GM12892 (cell line): ENCODE data around the gene PPP1R18. TPM values are rescaled to one million over a fixed set of nuclear protein-coding genes. Genes with fewer than 3 reads are reported as not detected.

Experiments used
- DNase-seq: peaks from one replicate; pipeline ENCODE4 v3.0.0; 2011; ENCODE audit not compliant: insufficient read length
- FAIRE-seq: peaks from 2 replicates; lab custom pipeline; 2011; peaks lifted over from hg19 to GRCh38; lab: Jason Lieb, UNC
- POLR2A ChIP-seq: IDR thresholded peaks from 2 replicates; pipeline ENCODE4 v1.6.1; 2011; ENCODE audit warnings: low read depth, low read length, control low read depth
- POLR2AphosphoS5 ChIP-seq: IDR thresholded peaks from 2 replicates; pipeline ENCODE4 v1.6.1; 2011; ENCODE audit warnings: low read depth, low read length, control low read depth
- TAF1 ChIP-seq: IDR thresholded peaks from 2 replicates; pipeline ENCODE4 v1.6.1; 2011; ENCODE audit warnings: low read depth, mild to moderate bottlenecking, control low read depth, low read length, borderline replicate concordance
- polyA plus RNA-seq: library from polyadenylated mRNA; unstranded; fragments of >200 nt; gene quantifications from one replicate; pipeline ENCODE4 v1.2.1, GENCODE V29; 2012; ENCODE audit warnings: missing spikeins, inconsistent platforms; ENCODE audit not compliant: missing spikeins

PPP1R18 gene
- 42.5 TPM for polyA plus RNA-seq

- DNase-seq, result peak; percentile 58
- TF ChIP-seq POLR2A, result peak; percentile 62; the same call in 1 of the 2 replicates
- peak; percentile 36; the same call in 1 of the 2 replicates for TF ChIP-seq POLR2AphosphoS5
- no peak for TF ChIP-seq TAF1
- FAIRE-seq, result peak; percentile 74
Measured at GRCh38 chr6:30686009-30686907, at the start of gene PPP1R18. TSS of gene PPP1R18 (minus strand) at chr6:30686645. CDS start at chr6:30686018, 627 bp downstream.

- FAIRE-seq (no peak), DNase-seq (no peak)
- TF ChIP-seq POLR2AphosphoS5 (no peak), POLR2A (no peak), TAF1 (no peak)
Measured at GRCh38 chr6:30735668-30736314, 49.3 kb upstream of the PPP1R18 start.

GRCh38 chr6:30732237-30732943 lies 45.9 kb upstream of the PPP1R18 start:
- TF ChIP-seq POLR2AphosphoS5, result no peak
- TF ChIP-seq TAF1, result no peak
- TF ChIP-seq POLR2A, result no peak
- FAIRE-seq (no peak), DNase-seq (no peak)

- TF ChIP-seq POLR2A, result no peak
- TF ChIP-seq TAF1, result no peak
- no peak for TF ChIP-seq POLR2AphosphoS5
- DNase-seq, result peak; percentile 80
- FAIRE-seq, result peak; percentile 82
Measured at GRCh38 chr6:30730601-30731435, 44.4 kb upstream of the PPP1R18 start.

GRCh38 chr6:30727920-30728553 lies 41.6 kb upstream of the PPP1R18 start:
- TF ChIP-seq TAF1 (no peak), POLR2A (no peak), POLR2AphosphoS5 (no peak)
- DNase-seq, result no peak
- no peak for FAIRE-seq

- DNase-seq (no peak), FAIRE-seq (no peak)
- TF ChIP-seq POLR2AphosphoS5, result no peak
- TF ChIP-seq POLR2A, result no peak
- TF ChIP-seq TAF1, result no peak
Measured at GRCh38 chr6:30726506-30727413, 40.3 kb upstream of the PPP1R18 start.

GRCh38 chr6:30725713-30726505 lies 39.5 kb upstream of the PPP1R18 start:
- DNase-seq (no peak), FAIRE-seq (no peak)
- TF ChIP-seq TAF1, result no peak
- TF ChIP-seq POLR2A, result peak; percentile 85
- peak; percentile 98 for TF ChIP-seq POLR2AphosphoS5

- DNase-seq (no peak), FAIRE-seq (no peak)
- no peak for TF ChIP-seq TAF1
- TF ChIP-seq POLR2A, result peak; percentile 68; the same call in 1 of the 2 replicates
- peak; percentile 83 for TF ChIP-seq POLR2AphosphoS5
Measured at GRCh38 chr6:30724906-30725667, 38.6 kb upstream of the PPP1R18 start.
